ENCODE results near the gene SSTR3. TPM values are rescaled to one million over a fixed set of nuclear protein-coding genes. Genes with fewer than 3 reads are reported as not detected.

The SSTR3 gene
- total RNA-seq, 4 donors from 2014 or later: 0.11 to 0.24 (median 0.13) TPM; not detected in 1

GRCh38 chr22:37258753-37259401, 46.6 kb upstream of the SSTR3 start:
- TF ChIP-seq POLR2A (IDR thresholded peaks at IDR 0.05): no peak
- TF ChIP-seq CTCF (IDR thresholded peaks at IDR 0.05): no peak
- no peaks in the 10 kb centered on the region for H3K9me3 ChIP-seq
- 82 to 85% methylated on average over 14 of the region's 14 CpGs for WGBS, 2 donors
- no peaks in the 10 kb centered on the region for H3K27me3 ChIP-seq
- H3K27ac ChIP-seq: no peak overlapping the region
- no peaks in the 10 kb centered on the region for H3K4me1 ChIP-seq
- H3K36me3 ChIP-seq: no peaks in the 10 kb centered on the region
- DNase-seq: no peak
- intact Hi-C loops (cut with DNase I): no loop called here
- no peak overlapping the region for H3K4me3 ChIP-seq (replicated peaks in 1 of 3)

DNA sequence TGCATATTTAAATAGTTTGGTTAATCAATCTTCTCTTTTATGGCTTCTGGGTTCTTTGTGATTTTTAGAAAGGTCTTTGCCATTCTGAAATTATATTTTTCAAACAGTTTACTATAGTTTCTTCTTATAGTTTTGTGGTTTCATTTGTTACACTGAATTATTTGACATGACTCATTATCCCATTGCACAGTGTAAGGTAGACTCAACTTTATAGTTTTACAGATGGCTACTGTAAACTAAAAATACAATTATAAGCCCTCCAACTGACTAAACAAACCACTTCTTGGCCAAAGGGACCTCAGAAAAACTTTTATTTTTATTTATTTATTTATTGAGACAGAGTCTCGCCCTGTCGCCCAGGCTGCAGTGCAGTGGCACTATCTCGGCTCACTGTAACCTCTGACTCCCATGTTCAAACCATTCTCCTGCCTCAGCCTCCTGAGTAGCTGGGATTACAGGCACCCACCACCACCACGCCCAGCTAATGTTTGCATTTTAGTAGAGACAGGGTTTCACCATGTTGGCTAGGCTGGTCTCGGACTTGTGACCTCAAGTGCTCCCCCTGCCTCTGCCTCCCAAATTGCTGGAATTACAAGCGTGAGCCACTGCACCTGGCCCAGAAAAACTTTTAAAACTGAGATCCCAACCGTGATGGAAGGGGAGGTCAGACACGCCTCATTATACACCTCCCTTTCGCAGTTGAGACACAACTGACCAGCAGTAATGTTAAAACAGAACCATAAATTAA, 45.9 kb upstream of the SSTR3 start:
- H3K9me3 ChIP-seq: no peaks in the 10 kb centered on the region
- H3K36me3 ChIP-seq: no peaks in the 10 kb centered on the region
- H3K4me1 ChIP-seq: no peaks in the 10 kb centered on the region
- no peak overlapping the region for H3K4me3 ChIP-seq (replicated peaks in 1 of 3)
- no peak for DNase-seq
- 80% methylated on average over 9 of the region's 9 CpGs for WGBS, 2 donors
- no peaks in the 10 kb centered on the region for H3K27me3 ChIP-seq
- intact Hi-C loops (cut with DNase I): no loop called here
- TF ChIP-seq POLR2A (IDR thresholded peaks at IDR 0.05) (no peak), CTCF (IDR thresholded peaks at IDR 0.05) (no peak)
- no peak overlapping the region for H3K27ac ChIP-seq

GRCh38 chr22:37256075-37256726, 43.9 kb upstream of the SSTR3 start:
- H3K4me3 ChIP-seq (replicated peaks in 1 of 3): no peak overlapping the region
- TF ChIP-seq CTCF (IDR thresholded peaks at IDR 0.05): no peak
- H3K36me3 ChIP-seq: no peaks in the 10 kb centered on the region
- no peak for DNase-seq
- intact Hi-C loops (cut with DNase I): no loop called here
- no peaks in the 10 kb centered on the region for H3K4me1 ChIP-seq
- no peaks in the 10 kb centered on the region for H3K9me3 ChIP-seq
- no peak overlapping the region for H3K27ac ChIP-seq
- H3K27me3 ChIP-seq: no peaks in the 10 kb centered on the region
- WGBS, 2 donors: 57 to 63% methylated on average over 10 of the region's 10 CpGs

DNA sequence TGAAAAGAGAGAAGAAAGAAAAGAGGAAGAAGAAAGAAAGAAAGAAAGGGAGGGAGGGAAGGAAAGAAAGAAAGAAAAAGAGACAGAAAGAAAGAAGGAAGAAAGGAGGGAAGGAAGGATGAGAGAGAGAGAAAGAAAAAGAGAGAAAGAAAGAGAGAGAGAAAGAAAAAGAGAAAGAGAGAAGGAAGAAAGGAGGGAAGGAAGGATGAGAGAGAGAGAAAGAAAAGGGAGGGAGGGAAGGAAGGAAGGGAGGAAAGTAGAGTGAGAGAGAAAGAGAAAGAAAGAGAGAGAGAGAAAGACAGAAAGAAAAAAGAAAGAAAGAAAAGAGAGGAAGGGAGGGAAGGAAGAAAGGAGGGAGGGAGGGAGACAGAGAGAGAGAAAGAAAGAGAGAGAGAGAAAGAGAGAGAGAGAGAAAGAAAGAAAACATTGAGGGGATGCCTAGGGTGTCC, 43.3 kb upstream of the SSTR3 start:
- Histone ChIP-seq H3K27ac (no peak overlapping the region), H3K9me3 (no peaks in the 10 kb centered on the region), H3K27me3 (no peaks in the 10 kb centered on the region), H3K4me1 (no peaks in the 10 kb centered on the region), H3K4me3 (replicated peaks in 1 of 3) (no peak overlapping the region), H3K36me3 (no peaks in the 10 kb centered on the region)
- intact Hi-C loops (cut with DNase I): no loop called here
- TF ChIP-seq CTCF (IDR thresholded peaks at IDR 0.05): no peak
- no peak for TF ChIP-seq POLR2A (IDR thresholded peaks at IDR 0.05)
- DNase-seq: no peak

GRCh38 chr22:37254867-37255233, 42.6 kb upstream of the SSTR3 start:
- H3K4me3 ChIP-seq (replicated peaks in 1 of 3): no peak overlapping the region
- H3K9me3 ChIP-seq: no peaks in the 10 kb centered on the region
- intact Hi-C loops (cut with DNase I): no loop called here
- no peaks in the 10 kb centered on the region for H3K36me3 ChIP-seq
- H3K27ac ChIP-seq: no peak overlapping the region
- H3K4me1 ChIP-seq: no peaks in the 10 kb centered on the region
- WGBS, 2 donors: 71 to 73% methylated on average over 5 of the region's 5 CpGs
- no peak for DNase-seq
- no peaks in the 10 kb centered on the region for H3K27me3 ChIP-seq
- TF ChIP-seq CTCF (IDR thresholded peaks at IDR 0.05): no peak
- TF ChIP-seq POLR2A (IDR thresholded peaks at IDR 0.05): no peak
